Mesodermal cell (in vitro differentiated cells): ENCODE measurements around the gene IL13.
"Not testable (repeated sequence)": the region's sequence is repeated elsewhere in the genome, so short reads cannot be mapped to it uniquely, and the experiment has no call there.

Source experiments
- H3K27ac ChIP-seq: 2 replicates; pipeline ENCODE4 v1.7.0; 2013; ENCODE audit warnings: mild to moderate bottlenecking, low read depth, low read length, moderate library complexity; ENCODE audit not compliant: severe bottlenecking
- H3K36me3 ChIP-seq: 2 replicates; pipeline ENCODE4 v1.7.1; 2013; ENCODE audit warnings: mild to moderate bottlenecking, low read length, moderate library complexity; ENCODE audit not compliant: control insufficient read depth, insufficient read depth
- H3K4me1 ChIP-seq: one replicate; pipeline ENCODE4 v1.7.1; 2013; ENCODE audit warnings: mild to moderate bottlenecking, low read length; ENCODE audit not compliant: insufficient read depth, control insufficient read depth, poor library complexity, severe bottlenecking
- H3K4me3 ChIP-seq: 2 replicates; pipeline ENCODE4 v1.7.0; 2013; ENCODE audit warnings: low read length, control low read depth, mild to moderate bottlenecking; ENCODE audit not compliant: insufficient read depth, poor library complexity, severe bottlenecking; ENCODE audit errors: extremely low read depth
- H3K9me3 ChIP-seq: 2 replicates; pipeline ENCODE4 v1.7.1; 2013; ENCODE audit warnings: mild to moderate bottlenecking, low read length, moderate library complexity; ENCODE audit not compliant: control insufficient read depth
- WGBS, 2 experiments: methylation state at CpG; one replicate each; pipeline ENCODE4 v1.1.5; 2013; ENCODE audit warnings: missing lambda C conversion rate in 2 of 2; ENCODE audit not compliant: insufficient coverage in 2 of 2; 5-methylcytosine and 5-hydroxymethylcytosine counted together

The IL13 gene

DNA sequence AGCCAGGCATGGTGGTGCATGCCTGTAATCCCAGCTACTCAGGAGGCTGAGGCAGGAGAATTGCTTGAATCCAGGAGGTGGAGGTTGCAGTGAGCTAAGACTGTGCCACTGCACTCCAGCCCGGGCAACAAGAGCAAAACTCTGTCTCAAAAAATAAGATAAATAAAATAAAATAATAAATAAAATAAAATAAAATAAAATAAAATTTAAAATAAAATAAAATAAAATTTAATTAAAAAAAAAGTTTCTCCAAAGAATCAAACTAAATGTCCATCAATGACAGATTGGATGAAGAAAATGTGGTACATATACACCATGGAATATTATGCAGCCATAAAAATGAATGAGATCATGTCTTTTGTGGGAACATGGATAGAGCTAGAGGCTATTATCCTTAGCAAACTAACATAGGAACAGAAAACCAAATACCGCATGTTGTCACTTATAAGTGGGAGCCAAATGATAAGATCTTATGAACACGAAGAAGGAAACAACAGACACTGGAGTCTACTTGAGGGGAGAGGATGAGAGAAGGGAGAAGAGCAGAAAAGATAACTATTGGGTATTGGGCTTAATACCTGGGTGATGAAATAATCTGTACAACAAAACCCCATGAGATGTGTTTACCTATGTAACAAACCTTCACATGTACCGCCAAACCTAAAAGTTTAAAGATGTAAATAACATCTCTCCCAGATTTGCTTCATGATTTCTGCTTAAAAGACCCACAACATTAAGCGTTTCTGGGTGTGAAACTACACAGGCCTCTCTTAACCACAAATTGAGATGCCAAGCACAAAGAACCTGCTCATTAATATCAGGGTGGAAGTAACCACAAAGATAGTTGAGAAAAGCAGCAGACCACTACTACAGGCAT, 34.0 kb downstream of the IL13 start:
- H3K4me1 ChIP-seq, H3K36me3 ChIP-seq: not testable (repeated sequence)
- WGBS, 2 experiments: 100% methylated on average over 1 to 2 of the region's 5 CpGs

DNA sequence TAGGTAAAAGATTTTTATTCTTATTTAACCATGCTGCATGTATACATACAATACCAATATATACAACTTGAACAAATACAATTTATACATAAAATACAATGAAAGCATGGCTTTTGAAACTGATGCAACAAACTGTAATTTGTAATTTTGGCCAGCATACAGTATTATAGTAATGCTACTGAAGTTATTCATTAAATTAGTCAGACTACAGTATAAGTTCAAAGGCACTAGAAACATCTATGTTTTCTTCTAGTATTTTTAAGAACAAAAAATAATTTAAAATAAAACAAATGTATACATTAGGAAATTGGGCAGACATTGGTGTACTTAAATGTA, 34.6 kb downstream of the IL13 start:
- Histone ChIP-seq H3K4me3 (no peak overlapping the region), H3K9me3 (no peaks in the 10 kb centered on the region), H3K4me1 (no peaks in the 10 kb centered on the region), H3K27ac (no peak overlapping the region), H3K36me3 (peaks cover 8% of the 10 kb centered on the region)

More for the DNA sequence above, 34.0 kb downstream of the IL13 start:
- H3K9me3 ChIP-seq, H3K4me3 ChIP-seq, H3K27ac ChIP-seq: not testable (repeated sequence)

DNA sequence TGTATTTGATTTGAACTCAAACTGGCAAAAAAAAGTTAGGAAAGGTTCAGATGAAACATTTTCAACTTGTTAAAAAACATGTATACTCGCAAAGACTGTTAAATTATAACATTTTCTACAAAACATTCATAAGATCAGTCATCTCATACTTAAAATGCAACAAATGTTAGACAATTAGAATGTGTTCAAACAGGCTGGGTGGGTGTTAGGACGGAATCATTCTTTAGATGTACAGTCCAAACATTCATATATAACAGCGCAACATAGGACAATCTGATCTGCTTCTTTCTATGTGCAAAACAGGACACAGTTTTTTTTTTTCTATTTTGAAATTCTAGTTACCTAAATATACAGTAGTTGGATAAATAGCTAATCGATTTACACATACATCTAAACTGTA, 38.0 kb downstream of the IL13 start:
- H3K4me1 ChIP-seq: no peaks in the 10 kb centered on the region
- 100% methylated on average over 1 of the region's 4 CpGs; no CpG with 5 or more reads in 1 of the 2 experiments for WGBS, 2 experiments
- peaks cover 33% of the 10 kb centered on the region for H3K36me3 ChIP-seq
- H3K4me3 ChIP-seq: no peak overlapping the region
- H3K9me3 ChIP-seq: no peaks in the 10 kb centered on the region
- no peak overlapping the region for H3K27ac ChIP-seq

DNA sequence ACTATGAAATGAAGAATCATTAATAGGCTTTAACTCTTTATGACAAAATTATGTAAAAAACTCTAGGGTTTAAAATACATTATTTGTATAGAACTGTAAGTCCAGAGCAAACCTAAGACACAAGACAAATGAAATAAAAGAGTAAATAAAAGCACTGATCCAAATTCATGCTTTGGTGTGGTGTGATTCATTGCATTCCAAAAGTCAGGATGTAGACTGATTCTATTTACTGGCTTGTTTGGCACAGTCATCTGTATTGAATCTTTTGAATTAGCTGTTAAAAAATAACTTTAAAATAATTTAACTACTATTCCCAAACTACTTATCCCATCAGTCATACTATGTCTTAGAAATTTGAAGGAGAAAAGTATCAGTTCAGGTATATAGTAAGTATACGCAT, 46.9 kb downstream of the IL13 start:
- Histone ChIP-seq H3K9me3 (no peaks in the 10 kb centered on the region), H3K27ac (no peak overlapping the region), H3K4me3 (no peak overlapping the region), H3K4me1 (no peaks in the 10 kb centered on the region), H3K36me3 (peaks cover 16% of the 10 kb centered on the region)
- WGBS, 2 experiments: no CpG with 5 or more reads among the region's 1 CpG

DNA sequence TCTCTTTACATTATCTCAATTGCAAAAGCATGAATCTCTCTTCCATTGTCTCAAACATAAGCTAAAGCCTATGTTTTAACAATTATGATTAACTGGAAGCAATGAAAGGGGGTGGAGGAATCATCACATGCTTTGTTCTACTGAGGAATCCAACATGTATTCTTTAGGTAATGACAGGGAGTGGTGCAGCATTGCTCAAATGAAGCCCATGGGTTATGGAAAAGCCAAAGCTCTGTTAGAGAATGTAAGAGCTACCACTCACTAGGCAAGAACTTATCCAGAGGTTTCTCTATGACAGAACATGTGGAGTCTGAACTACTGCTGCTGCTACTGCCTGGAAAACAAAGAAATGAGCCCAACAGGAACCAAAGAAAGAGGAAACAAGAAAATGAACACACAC, 50.7 kb downstream of the IL13 start:
- Histone ChIP-seq H3K9me3 (no peaks in the 10 kb centered on the region), H3K36me3 (no peaks in the 10 kb centered on the region), H3K4me1 (no peaks in the 10 kb centered on the region), H3K27ac (no peak overlapping the region), H3K4me3 (no peak overlapping the region)
